T47D (cell line): Measurements from ENCODE around the gene MLXIP.

ENCODE experiments used
- DNase-seq, 2 experiments: peaks; one replicate each; pipeline versions ENCODE4 v3.0.0 to v3.0.0-alpha.2; 2011 to 2012; ENCODE audit warnings: low read depth in 1 of 2, low spot score in 1 of 2
- JUND ChIP-seq: IDR thresholded peaks from 2 replicates; pipeline ENCODE4 v1.6.1; 2012; ENCODE audit warnings: low read depth
- in situ Hi-C: cut with HindIII; loops from 2 replicates; pipeline ENCODE4 v1.10.0; 2016; ENCODE audit warnings: low sequenced_read_pairs, low pct_unique_long_range_greater_than_20kb

Gene MLXIP

GRCh38 chr12:122059203-122059960 is 19.2 kb upstream of the MLXIP start:
- DNase-seq, result no peak
- TF ChIP-seq JUND, result no peak
- in situ Hi-C loops, result no loop called here

- in situ Hi-C loops, result no loop called here
- DNase-seq, result no peak
Measured at GRCh38 chr12:122060081-122060501, 18.5 kb upstream of the MLXIP start.

GRCh38 chr12:122061253-122061652 is 17.3 kb upstream of the MLXIP start:
- no peak for DNase-seq
- no peak for TF ChIP-seq JUND
- in situ Hi-C loops, result no loop called here

More at GRCh38 chr12:122060081-122060501, 18.5 kb upstream of the MLXIP start:
- no peak for TF ChIP-seq JUND

GRCh38 chr12:122062832-122063693 is 15.5 kb upstream of the MLXIP start:
- no peak for TF ChIP-seq JUND
- peak in 1 of 2 experiments; percentile 63 for DNase-seq
- in situ Hi-C loops, result no loop called here

- DNase-seq, result no peak
- in situ Hi-C loops, result no loop called here
- TF ChIP-seq JUND, result no peak
Measured at GRCh38 chr12:122063694-122064024, 14.9 kb upstream of the MLXIP start.

GRCh38 chr12:122064025-122064777 is 14.4 kb upstream of the MLXIP start:
- peak in 1 of 2 experiments; percentile 69 for DNase-seq
- in situ Hi-C loops, result no loop called here
- no peak for TF ChIP-seq JUND

- no peak for DNase-seq
- in situ Hi-C loops, result no loop called here
Measured at GRCh38 chr12:122064780-122065588, 13.6 kb upstream of the MLXIP start.

GRCh38 chr12:122067548-122067947 is 11.0 kb upstream of the MLXIP start:
- DNase-seq, result no peak
- TF ChIP-seq JUND, result no peak
- in situ Hi-C loops, result no loop called here

More at GRCh38 chr12:122064780-122065588, 13.6 kb upstream of the MLXIP start:
- no peak for TF ChIP-seq JUND

GRCh38 chr12:122067966-122068365 is 10.6 kb upstream of the MLXIP start:
- in situ Hi-C loops, result no loop called here
- no peak for TF ChIP-seq JUND
- DNase-seq, result no peak

- peak; percentile 56 to 86 for DNase-seq
- in situ Hi-C loops, result no loop called here
- no peak for TF ChIP-seq JUND
Measured at GRCh38 chr12:122072031-122072970, 6.3 kb upstream of the MLXIP start.

GRCh38 chr12:122073815-122074214 is 4.7 kb upstream of the MLXIP start:
- in situ Hi-C loops, result no loop called here
- no peak for DNase-seq
- no peak for TF ChIP-seq JUND
